ENCODE results near the gene NCAM1. TPM values are rescaled to one million over a fixed set of nuclear protein-coding genes. Genes with fewer than 3 reads are reported as not detected.

The NCAM1 gene
- total RNA-seq, 2 experiments from 2014 or later: 0.34 TPM; not detected in 1

DNA sequence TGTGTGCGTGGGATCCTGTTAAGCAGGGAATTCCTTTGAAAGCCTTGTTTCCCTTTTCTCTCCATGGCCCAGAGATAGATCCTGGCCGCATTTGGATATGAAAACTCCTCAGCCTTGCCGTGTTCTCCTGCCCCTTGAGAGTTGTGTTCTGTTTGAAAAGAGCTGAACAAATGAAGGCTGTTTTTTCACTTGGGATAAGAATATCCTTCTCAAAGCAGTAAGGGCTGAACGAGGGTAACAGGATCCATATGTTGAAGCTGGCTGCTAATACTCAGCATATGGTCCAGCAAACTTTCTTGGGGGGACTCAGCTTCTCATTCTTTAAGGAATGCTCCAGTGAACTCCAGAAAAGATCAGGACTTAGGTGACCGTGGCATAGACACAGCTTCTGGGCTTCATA, 238.6 kb downstream of the NCAM1 start:
- CTCF ChIA-PET: no interaction called here
- no peaks in the 10 kb centered on the region for H3K4me1 Mint-ChIP-seq (ENCODE audit: low read depth)
- intact Hi-C loops (cut with DNase I, micrococcal nuclease): no loop called here
- POLR2A ChIA-PET: no interaction called here
- H3K36me3 ChIP-seq (ENCODE audit: insufficient read depth, low read length): no peaks in the 10 kb centered on the region
- TF ChIP-seq, protein P1, sequence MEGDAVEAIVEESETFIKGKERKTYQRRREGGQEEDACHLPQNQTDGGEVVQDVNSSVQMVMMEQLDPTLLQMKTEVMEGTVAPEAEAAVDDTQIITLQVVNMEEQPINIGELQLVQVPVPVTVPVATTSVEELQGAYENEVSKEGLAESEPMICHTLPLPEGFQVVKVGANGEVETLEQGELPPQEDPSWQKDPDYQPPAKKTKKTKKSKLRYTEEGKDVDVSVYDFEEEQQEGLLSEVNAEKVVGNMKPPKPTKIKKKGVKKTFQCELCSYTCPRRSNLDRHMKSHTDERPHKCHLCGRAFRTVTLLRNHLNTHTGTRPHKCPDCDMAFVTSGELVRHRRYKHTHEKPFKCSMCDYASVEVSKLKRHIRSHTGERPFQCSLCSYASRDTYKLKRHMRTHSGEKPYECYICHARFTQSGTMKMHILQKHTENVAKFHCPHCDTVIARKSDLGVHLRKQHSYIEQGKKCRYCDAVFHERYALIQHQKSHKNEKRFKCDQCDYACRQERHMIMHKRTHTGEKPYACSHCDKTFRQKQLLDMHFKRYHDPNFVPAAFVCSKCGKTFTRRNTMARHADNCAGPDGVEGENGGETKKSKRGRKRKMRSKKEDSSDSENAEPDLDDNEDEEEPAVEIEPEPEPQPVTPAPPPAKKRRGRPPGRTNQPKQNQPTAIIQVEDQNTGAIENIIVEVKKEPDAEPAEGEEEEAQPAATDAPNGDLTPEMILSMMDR (IDR thresholded peaks at IDR 0.05): no peak
- H3K9me3 Mint-ChIP-seq: no peaks in the 10 kb centered on the region
- no peak for DNase-seq
- H3K27me3 Mint-ChIP-seq: peaks cover 56% of the 10 kb centered on the region
- no peak for ATAC-seq (ENCODE audit: poor library complexity)
- peaks cover 0 to 3% of the 10 kb centered on the region in 2 experiments for H3K27me3 ChIP-seq (ENCODE audit: control insufficient read depth in 1 of 2, insufficient read depth in 2 of 2, low read length in 2 of 2)
- H3K4me3 Mint-ChIP-seq: no peak overlapping the region
- H3K27ac ChIP-seq (ENCODE audit: low read depth in 1 of 2, low read length in 2 of 2): no peak overlapping the region
- no peaks in the 10 kb centered on the region for H3K36me3 Mint-ChIP-seq (ENCODE audit: low read depth)
- H3K9me3 ChIP-seq (ENCODE audit: control insufficient read depth in 1 of 2, insufficient read depth in 1 of 2, low read length in 2 of 2): peaks cover 0 to 4% of the 10 kb centered on the region in 2 experiments
- no peaks in the 10 kb centered on the region for H3K4me1 ChIP-seq (ENCODE audit: insufficient read depth, low read length)
- no peak overlapping the region for H3K4me3 ChIP-seq (ENCODE audit: low read length)
- H3K27ac Mint-ChIP-seq: no peak overlapping the region

DNA sequence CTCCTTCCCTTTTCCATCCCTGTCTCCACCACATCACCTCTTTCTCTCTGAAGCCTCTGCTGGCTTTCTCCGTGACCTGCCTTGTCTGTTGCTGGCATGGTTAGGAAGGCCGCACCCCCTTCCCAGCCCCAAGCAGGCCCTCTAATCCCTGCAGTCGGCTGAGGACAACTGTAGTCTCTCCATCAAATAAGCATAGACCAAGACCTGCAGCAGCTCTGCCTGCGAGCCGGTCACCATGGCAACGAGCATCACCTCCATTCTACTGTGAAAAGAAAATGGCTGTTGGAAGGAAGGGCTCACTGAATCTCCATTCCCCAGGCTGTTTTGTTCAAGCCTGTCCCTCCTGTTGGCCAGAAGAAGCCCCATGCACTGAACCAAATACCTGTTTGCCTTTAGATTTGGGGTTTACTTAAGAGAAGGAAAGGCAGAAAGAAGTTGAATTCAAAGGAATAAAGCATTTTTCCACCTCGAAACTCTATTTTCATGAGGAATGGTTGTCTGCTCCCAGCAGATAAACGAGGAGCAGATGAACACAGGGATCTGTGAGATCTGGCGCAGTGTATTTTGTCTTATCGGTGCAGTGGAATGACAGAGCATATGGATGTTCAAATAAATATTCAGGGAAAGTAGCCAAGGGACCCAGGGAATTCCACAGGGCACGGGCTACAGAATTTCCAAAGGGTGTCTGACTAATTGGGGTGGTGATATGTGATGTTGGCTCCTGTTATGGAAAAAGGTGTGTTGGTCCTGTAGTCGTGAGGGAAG, 240.0 kb downstream of the NCAM1 start:
- Mint-ChIP-seq H3K27ac (no peak overlapping the region), H3K4me3 (no peak overlapping the region), H3K4me1 (ENCODE audit: low read depth) (no peaks in the 10 kb centered on the region), H3K27me3 (peaks cover 60% of the 10 kb centered on the region), H3K36me3 (ENCODE audit: low read depth) (no peaks in the 10 kb centered on the region), H3K9me3 (no peaks in the 10 kb centered on the region)
- H3K4me1 ChIP-seq (ENCODE audit: insufficient read depth, low read length): no peaks in the 10 kb centered on the region
- CTCF ChIA-PET: no interaction called here
- peaks cover 0 to 4% of the 10 kb centered on the region in 2 experiments for H3K9me3 ChIP-seq (ENCODE audit: control insufficient read depth in 1 of 2, insufficient read depth in 1 of 2, low read length in 2 of 2)
- H3K4me3 ChIP-seq (ENCODE audit: low read length): no peak overlapping the region
- ATAC-seq (ENCODE audit: poor library complexity): no peak
- H3K27ac ChIP-seq (ENCODE audit: low read depth in 1 of 2, low read length in 2 of 2): no peak overlapping the region
- TF ChIP-seq, protein P1 (IDR thresholded peaks at IDR 0.05): no peak
- no peaks in the 10 kb centered on the region for H3K36me3 ChIP-seq (ENCODE audit: insufficient read depth, low read length)
- intact Hi-C loops (cut with DNase I, micrococcal nuclease): no loop called here
- POLR2A ChIA-PET: no interaction called here
- DNase-seq: no peak
- H3K27me3 ChIP-seq (ENCODE audit: control insufficient read depth in 1 of 2, insufficient read depth in 2 of 2, low read length in 2 of 2): peaks cover 0 to 2% of the 10 kb centered on the region in 2 experiments

DNA sequence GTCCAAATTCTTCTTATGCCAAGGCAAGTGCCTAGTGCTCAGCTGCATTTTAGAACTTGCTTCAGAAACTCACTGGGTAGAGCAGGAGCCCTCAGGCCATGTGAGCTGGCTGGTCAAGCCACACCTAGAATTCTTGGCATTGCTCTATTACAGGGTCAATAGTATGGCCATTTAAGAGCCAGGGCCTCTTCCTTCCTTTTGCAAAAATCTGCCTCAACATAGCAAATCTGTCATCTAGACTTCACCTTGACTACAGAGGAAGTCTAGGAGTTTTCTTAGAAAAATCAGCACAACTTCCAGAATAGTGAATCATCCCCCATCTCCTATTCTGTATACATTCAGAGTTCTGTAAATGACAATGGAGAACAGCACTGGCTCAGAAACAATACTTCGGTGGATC, 241.2 kb downstream of the NCAM1 start:
- no peak overlapping the region for H3K27ac Mint-ChIP-seq
- Histone ChIP-seq H3K4me3 (ENCODE audit: low read length) (no peak overlapping the region), H3K36me3 (ENCODE audit: insufficient read depth, low read length) (no peaks in the 10 kb centered on the region), H3K27me3 (ENCODE audit: control insufficient read depth in 1 of 2, insufficient read depth in 2 of 2, low read length in 2 of 2) (peaks cover 0 to 2% of the 10 kb centered on the region in 2 experiments), H3K9me3 (ENCODE audit: control insufficient read depth in 1 of 2, insufficient read depth in 1 of 2, low read length in 2 of 2) (peaks cover 0 to 4% of the 10 kb centered on the region in 2 experiments), H3K4me1 (ENCODE audit: insufficient read depth, low read length) (no peaks in the 10 kb centered on the region), H3K27ac (ENCODE audit: low read depth in 1 of 2, low read length in 2 of 2) (no peak overlapping the region)
- TF ChIP-seq, protein P1 (IDR thresholded peaks at IDR 0.05): no peak
- ATAC-seq (ENCODE audit: poor library complexity) (no peak), DNase-seq (no peak)
- POLR2A ChIA-PET: no interaction called here
- no peaks in the 10 kb centered on the region for H3K9me3 Mint-ChIP-seq
- intact Hi-C loops (cut with DNase I, micrococcal nuclease): no loop called here
- H3K36me3 Mint-ChIP-seq (ENCODE audit: low read depth): no peaks in the 10 kb centered on the region
- H3K4me3 Mint-ChIP-seq: no peak overlapping the region
- H3K4me1 Mint-ChIP-seq (ENCODE audit: low read depth): no peaks in the 10 kb centered on the region
- CTCF ChIA-PET: no interaction called here
- peaks cover 50% of the 10 kb centered on the region for H3K27me3 Mint-ChIP-seq
